Ishikawa (cell line): ENCODE results near the gene MYL2.

Experiments
- CEBPB ChIP-seq: IDR thresholded peaks from 2 replicates; pipeline ENCODE4 v1.6.1; 2012
- CREB1 ChIP-seq: IDR thresholded peaks from 2 replicates; pipeline ENCODE4 v1.6.1; 2012; ENCODE audit warnings: low read depth
- EGR1 ChIP-seq: IDR thresholded peaks from 2 replicates; pipeline ENCODE4 v1.6.1; 2012
- EP300 ChIP-seq: IDR thresholded peaks from 2 replicates; pipeline ENCODE4 v1.6.1; 2012; ENCODE audit warnings: borderline replicate concordance
- FOXM1 ChIP-seq: IDR thresholded peaks from 2 replicates; pipeline ENCODE4 v1.6.1; 2012; ENCODE audit warnings: low read depth, borderline replicate concordance
- MAX ChIP-seq: IDR thresholded peaks from 2 replicates; pipeline ENCODE4 v1.6.1; 2012
- NFIC ChIP-seq: IDR thresholded peaks from 2 replicates; pipeline ENCODE4 v1.6.1; 2012
- RAD21 ChIP-seq: IDR thresholded peaks from 2 replicates; pipeline ENCODE4 v1.6.1; 2012; ENCODE audit warnings: low read depth
- REST ChIP-seq: IDR thresholded peaks from 2 replicates; pipeline ENCODE4 v1.6.1; 2012; ENCODE audit warnings: low read depth, mild to moderate bottlenecking
- TAF1 ChIP-seq: IDR thresholded peaks from 2 replicates; pipeline ENCODE4 v1.6.1; 2012; ENCODE audit warnings: low read depth, mild to moderate bottlenecking
- TCF12 ChIP-seq: IDR thresholded peaks from 2 replicates; pipeline ENCODE4 v1.6.1; 2012; ENCODE audit warnings: low read depth
- TEAD4 ChIP-seq: IDR thresholded peaks from 2 replicates; pipeline ENCODE4 v1.6.1; 2012
- USF1 ChIP-seq: IDR thresholded peaks from 2 replicates; pipeline ENCODE4 v1.6.1; 2012
- YY1 ChIP-seq: IDR thresholded peaks from 2 replicates; pipeline ENCODE4 v1.6.1; 2012; ENCODE audit warnings: low read depth
- ZBTB7A ChIP-seq: IDR thresholded peaks from 2 replicates; pipeline ENCODE4 v1.6.1; 2012; ENCODE audit warnings: low read depth

The MYL2 gene

GRCh38 chr12:110940933-110941332, 20.6 kb upstream of the MYL2 start:
- no peak for TF ChIP-seq REST
- TF ChIP-seq CEBPB: no peak
- TF ChIP-seq USF1: no peak
- no peak for TF ChIP-seq CREB1
- no peak for TF ChIP-seq EGR1
- no peak for TF ChIP-seq EP300
- no peak for TF ChIP-seq TAF1
- no peak for TF ChIP-seq ZBTB7A
- no peak for TF ChIP-seq TCF12
- no peak for TF ChIP-seq MAX
- no peak for TF ChIP-seq RAD21
- no peak for TF ChIP-seq TEAD4
- no peak for TF ChIP-seq NFIC
- TF ChIP-seq FOXM1: no peak
- TF ChIP-seq YY1: no peak

- TF ChIP-seq ZBTB7A: no peak
- no peak for TF ChIP-seq REST
- TF ChIP-seq TAF1: no peak
- no peak for TF ChIP-seq USF1
- no peak for TF ChIP-seq MAX
- TF ChIP-seq NFIC: no peak
- TF ChIP-seq TCF12: no peak
- TF ChIP-seq EP300: no peak
- no peak for TF ChIP-seq FOXM1
- no peak for TF ChIP-seq CEBPB
- TF ChIP-seq CREB1: no peak
- no peak for TF ChIP-seq YY1
Observed at GRCh38 chr12:110940296-110940695, 19.9 kb upstream of the MYL2 start.

- TF ChIP-seq TEAD4 (0 out of 2 replicates have a peak, but pooled peaks have one; percentile 14), EGR1 (no peak), RAD21 (peak; percentile 82), NFIC (no peak)
Observed at GRCh38 chr12:110937104-110937641, 16.8 kb upstream of the MYL2 start.

- TF ChIP-seq FOXM1: no peak
Observed at GRCh38 chr12:110936367-110937103, 16.2 kb upstream of the MYL2 start.

GRCh38 chr12:110935588-110935987, 15.2 kb upstream of the MYL2 start:
- no peak for TF ChIP-seq CEBPB
- TF ChIP-seq TEAD4: no peak
- no peak for TF ChIP-seq TCF12

- TF ChIP-seq CEBPB (no peak), TEAD4 (peak; percentile 40)
Observed at GRCh38 chr12:110934093-110934852, 13.9 kb upstream of the MYL2 start.
